Choroid plexus epithelial cell (primary cell): ENCODE data around the gene PER3.

Experiments used
- DNase-seq: peaks from one replicate; pipeline ENCODE4 v3.0.0-alpha.2; 2010; ENCODE audit warnings: low read depth
- H3K4me3 ChIP-seq: 2 replicates; pipeline ENCODE4 v1.5.1; 2011; ENCODE audit warnings: low read depth, mild to moderate bottlenecking, control low read depth, low read length, moderate library complexity
- TF ChIP-seq, protein P1 (sequence below): conservative IDR thresholded peaks from 2 replicates; pipeline ENCODE4 v1.5.1; 2011; ENCODE audit warnings: low read depth, mild to moderate bottlenecking, control low read depth, inconsistent platforms, low read length, moderate library complexity

PER3 gene

GRCh38 chr1:7777591-7777990 lies 6.5 kb upstream of the PER3 start:
- no peak overlapping the region for H3K4me3 ChIP-seq
- TF ChIP-seq, protein P1, sequence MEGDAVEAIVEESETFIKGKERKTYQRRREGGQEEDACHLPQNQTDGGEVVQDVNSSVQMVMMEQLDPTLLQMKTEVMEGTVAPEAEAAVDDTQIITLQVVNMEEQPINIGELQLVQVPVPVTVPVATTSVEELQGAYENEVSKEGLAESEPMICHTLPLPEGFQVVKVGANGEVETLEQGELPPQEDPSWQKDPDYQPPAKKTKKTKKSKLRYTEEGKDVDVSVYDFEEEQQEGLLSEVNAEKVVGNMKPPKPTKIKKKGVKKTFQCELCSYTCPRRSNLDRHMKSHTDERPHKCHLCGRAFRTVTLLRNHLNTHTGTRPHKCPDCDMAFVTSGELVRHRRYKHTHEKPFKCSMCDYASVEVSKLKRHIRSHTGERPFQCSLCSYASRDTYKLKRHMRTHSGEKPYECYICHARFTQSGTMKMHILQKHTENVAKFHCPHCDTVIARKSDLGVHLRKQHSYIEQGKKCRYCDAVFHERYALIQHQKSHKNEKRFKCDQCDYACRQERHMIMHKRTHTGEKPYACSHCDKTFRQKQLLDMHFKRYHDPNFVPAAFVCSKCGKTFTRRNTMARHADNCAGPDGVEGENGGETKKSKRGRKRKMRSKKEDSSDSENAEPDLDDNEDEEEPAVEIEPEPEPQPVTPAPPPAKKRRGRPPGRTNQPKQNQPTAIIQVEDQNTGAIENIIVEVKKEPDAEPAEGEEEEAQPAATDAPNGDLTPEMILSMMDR, result no peak
- DNase-seq, result no peak

- no peak overlapping the region for H3K4me3 ChIP-seq
- TF ChIP-seq, protein P1, result no peak
- DNase-seq, result no peak
Observed at GRCh38 chr1:7778133-7778628, 5.9 kb upstream of the PER3 start.

- DNase-seq, result no peak
- H3K4me3 ChIP-seq, result no peak overlapping the region
- TF ChIP-seq, protein P1, result no peak
Observed at GRCh38 chr1:7780976-7781375, 3.1 kb upstream of the PER3 start.

DNA sequence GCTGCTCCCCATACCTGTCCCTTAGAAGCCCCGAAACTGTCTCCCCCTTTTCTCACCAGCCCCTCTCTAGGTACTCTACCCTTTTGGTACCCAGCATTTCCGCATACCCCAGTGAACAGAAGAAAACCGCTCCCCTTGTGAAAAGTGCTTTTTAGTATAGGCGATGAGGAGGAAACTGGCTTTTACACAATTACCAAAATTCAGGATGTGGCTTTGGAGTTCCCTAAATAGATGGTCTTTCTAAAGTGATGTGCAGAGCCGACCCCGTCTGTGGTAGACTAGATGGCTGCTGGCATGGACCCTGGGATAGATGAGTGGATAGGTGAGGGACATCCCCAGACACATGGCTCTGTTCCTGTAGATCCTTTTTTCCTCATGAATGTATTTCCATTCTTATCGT lies 2.6 kb upstream of the PER3 start:
- DNase-seq, result no peak
- TF ChIP-seq, protein P1, result no peak
- no peak overlapping the region for H3K4me3 ChIP-seq

GRCh38 chr1:7781923-7782495 lies 2.1 kb upstream of the PER3 start:
- no peak for DNase-seq
- TF ChIP-seq, protein P1, result no peak
- no peak overlapping the region for H3K4me3 ChIP-seq

- TF ChIP-seq, protein P1, result no peak
- H3K4me3 ChIP-seq, result peak overlapping the region; percentile 60
- DNase-seq, result peak; percentile 30
Observed at GRCh38 chr1:7783178-7783711, 846 bp upstream of the PER3 start.

DNA sequence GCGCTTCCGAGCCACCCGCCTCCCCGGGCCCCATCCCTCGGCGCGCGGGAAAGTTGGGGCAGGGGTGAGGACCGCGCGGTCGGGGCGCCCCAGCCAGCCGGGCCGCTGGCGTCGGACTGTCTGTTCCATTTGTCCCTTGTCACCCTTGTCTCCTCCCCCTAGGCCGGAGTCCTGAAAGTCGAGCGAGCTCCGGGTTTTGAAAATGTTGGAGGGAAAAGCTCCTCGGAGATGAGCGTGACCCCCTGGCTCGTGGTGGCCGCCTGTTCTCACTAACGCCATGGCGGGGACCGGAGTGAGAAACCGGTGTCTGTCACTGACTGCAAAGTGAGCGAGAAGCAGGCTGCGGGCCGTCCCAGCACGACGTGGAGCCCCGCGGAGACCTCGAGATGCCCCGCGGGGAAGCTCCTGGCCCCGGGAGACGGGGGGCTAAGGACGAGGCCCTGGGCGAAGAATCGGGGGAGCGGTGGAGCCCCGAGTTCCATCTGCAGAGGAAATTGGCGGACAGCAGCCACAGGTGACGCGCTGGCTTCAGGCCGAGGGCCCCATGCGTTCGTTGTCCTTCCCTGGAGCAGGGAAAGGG lies 491 bp downstream of the PER3 start:
- no peak for DNase-seq
- peak overlapping the region; percentile 50 for H3K4me3 ChIP-seq
- TF ChIP-seq, protein P1, result no peak
